ENCODE results near the gene CMTM4.
"Not testable (repeated sequence)": the region's sequence is repeated elsewhere in the genome, so short reads cannot be mapped to it uniquely, and the experiment has no call there.

The CMTM4 gene

DNA sequence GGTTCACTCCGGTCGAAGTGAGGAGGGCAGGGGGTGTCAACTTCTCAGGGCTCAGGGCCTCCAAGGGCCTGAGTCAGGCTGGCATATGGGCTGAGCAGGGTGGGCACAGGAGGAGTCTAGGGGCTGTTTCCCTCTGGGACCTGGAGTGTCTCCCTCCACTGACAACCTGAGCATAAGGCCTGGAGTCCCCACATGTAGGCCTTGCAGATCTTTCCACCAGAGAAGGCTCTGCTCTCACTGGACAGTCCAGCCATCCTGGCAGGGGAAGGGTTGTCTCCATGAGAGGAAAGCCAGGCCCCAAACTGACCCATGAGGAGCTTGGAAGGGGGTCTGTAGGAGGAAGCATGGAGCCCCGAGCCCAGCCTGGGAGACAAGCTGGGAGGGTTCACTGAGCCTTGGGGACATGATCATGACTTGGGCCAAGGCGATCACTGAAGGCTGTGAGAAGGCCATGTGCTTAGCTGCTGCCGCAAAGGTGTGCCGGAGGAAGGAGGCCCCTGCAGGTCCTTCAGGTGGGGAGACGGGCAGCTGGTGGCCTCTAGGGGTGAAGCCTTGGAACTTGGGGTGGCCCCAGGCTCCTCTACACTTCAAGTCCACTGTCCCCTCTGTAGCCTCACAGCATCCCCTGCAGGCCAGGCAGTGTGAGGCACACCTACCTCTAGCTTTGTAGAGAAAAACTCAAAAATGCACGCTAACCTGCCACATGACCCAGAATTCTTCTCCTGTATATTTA lies 107.4 kb downstream of the CMTM4 start:
- no peak for DNase-seq

DNA sequence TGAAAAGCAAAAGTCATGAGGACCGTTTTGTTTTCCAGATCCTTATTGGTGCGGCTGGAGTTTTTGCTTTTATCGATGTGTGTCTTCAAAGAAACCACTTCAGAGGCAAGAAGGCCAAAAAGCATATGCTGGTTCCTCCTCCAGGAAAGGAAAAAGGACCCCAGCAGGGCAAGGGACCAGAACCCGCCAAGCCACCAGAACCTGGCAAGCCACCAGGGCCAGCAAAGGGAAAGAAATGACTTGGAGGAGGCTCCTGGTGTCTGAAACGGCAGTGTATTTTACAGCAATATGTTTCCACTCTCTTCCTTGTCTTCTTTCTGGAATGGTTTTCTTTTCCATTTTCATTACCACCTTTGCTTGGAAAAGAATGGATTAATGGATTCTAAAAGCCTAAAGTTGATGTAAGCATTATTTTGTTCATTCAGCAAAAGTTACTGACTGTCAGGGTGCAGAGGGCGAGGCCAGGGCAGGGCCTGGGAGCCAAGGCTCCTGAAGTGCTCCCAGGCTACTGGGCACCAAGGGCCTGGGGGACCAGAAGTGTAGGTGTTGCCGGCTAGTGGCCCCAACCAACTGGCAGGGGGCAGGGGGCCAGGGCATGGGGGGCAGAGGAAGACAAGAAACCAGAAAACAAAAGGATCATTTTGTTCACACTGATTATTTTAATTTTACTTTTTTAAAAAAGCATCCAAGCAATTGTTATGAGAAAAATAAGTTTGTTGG lies 108.5 kb downstream of the CMTM4 start:
- no peak for DNase-seq

DNA sequence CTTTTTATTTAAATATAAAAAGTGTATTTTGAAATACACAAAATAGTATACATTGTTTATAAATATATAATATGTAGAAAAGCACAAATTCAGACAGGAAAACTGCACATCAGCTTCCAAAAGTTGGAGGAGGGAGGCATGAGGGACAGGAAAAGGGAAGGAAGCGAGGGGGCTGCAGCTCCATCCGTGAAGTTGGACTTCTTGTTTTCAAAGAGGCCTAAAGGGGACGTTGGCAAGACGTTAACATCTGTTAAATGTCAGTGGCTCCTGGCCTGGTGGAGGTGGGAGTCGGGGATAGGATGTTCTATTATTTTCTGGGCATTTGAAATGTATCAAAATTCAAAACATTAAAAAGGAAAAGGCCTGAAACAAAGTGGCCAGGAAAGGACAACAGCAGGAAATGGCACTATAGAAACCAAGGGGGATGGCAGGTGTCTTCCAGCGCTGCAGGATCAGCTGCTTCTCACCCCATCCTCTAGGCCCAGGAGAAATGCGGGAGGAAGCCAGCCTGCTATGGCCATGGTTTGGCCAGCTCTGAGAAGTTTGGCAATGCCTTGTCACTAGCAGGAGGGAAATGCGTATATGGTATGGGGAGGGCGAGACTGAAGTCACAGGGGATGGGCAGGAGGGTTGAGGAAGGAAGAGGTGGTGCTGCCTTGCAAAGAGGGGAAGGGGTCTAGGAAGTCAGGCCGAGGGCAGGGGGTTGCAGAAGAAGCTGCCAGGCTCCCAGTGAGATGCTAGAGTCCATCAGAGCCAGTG lies 110.9 kb downstream of the CMTM4 start:
- no peak for DNase-seq

DNA sequence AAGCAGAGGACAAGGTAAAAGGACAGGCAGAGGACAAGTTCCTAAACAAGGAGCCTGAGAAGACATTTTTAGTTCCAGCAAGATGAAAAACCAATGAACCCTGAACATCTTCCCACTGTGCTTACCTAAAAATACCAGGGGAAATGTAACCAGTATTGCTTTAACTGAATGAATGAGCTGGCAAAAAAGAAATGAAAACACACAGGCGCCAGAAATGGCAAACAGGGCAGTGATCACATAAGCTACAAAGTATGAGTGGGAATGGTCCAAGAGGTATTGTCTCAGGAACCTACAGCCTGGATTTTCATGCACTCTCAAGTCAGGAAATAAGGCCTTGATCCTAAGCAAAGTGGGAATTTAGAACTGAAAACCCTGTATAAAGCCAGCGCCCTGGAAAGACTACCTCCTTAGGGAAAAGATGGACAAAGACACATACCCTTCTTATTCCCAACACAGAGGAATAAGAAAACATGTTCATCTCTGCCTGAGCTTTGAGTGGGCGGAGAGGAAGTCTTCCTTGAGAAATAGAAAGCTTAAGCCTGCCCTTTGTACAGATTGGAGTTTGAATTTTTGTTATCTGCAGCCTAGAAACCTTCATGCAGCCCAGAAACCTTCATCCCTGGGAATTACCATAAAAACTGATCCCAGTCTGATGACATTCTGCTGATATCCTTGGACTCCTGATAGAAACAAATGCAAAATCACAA lies 115.1 kb downstream of the CMTM4 start:
- DNase-seq, result no peak

DNA sequence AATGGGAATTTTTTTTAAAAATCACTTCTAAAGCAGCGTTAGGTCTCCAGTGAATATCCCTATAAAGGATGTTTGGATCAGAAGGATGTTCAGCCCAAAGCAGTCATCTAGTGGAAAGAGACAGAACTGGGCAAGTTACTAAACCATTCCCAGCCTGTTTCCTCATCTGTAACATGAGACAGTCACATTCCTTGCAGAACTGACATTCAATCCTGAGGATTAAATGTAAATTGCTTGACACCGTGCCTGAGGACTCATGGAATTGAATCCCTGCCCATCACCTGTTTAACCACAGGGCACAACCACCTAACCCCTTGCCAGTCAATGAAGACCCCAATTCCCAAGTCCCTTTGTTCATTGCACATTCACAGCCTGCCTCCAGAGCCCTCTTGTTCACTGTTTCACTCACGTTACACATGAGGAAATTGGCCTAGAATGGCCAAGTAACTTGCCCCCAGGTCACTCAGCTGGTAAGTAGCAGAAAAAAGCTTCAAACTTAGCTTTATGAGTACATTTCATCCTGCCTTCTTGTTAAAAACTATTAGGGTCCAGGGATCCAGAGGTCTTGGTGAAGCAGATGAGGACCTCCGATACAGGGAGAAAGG lies 115.8 kb downstream of the CMTM4 start:
- peak; percentile 77 for DNase-seq

DNA sequence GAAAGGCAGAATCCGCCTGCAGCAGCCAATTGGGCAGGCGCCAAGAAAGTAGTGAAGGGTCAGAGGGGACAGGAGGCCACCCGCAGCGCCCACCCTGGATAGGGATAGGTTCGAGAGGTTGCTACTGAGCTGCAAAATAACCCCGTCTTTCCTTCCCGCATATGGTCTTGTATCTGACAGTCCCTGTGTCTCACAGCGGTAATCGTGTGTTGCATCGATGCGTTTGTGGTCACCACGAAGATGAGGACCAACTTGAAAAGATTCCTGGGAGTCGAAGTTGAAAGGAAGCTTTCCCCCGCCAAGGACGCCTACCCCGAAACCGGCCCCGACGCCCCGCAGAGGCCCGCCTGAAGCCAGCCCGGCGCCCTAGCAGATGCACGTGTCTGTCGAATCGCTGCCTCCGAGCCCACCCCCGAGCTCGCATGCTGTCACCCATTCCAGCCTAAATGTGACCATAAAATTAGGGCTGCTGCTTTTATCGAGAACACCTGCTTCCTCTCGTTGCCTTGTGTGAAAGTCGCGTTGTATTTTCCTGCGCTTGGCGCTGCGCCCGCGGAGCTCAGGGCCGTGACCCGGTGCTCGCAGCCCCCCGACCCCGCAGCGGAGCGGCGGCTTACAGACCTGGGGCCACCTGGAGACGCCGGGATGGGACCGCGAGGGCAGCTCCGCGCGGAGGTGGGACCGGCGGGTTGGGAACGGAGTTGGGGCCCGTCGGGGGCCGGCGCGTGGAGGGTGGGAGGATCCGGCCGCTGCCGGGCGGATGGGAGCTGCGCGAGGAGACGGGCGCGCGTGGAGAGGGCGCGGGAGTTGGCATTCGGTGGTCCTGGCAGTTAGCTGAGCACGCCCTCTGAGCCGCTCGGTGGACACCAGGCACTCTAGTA lies 117.7 kb downstream of the CMTM4 start, which contains the start of gene CMTM2:
Gene CMTM2, plus strand, starts transcription at position 813 of the 881 bp plus-strand sequence. CDS start 145 bp downstream, outside the sequence.
- DNase-seq, result no peak

DNA sequence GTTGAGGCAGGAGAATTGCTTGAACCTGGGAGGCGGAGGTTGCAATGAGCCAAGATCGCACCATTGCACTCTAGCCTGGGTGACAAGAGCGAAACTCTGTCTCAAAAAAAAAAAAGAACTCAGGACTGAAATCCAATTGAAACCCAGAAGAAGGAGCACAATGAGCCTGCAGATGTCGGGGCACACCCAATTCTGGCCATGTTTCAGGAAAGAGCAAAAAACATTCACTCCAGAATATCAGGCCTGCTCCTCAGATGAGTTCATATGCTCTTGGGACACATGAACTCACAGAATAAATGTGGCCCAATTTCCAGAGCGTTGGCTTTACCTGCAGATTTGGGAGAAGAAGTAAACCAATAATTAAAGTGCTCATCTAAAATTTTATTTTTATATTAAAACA lies 120.2 kb downstream of the CMTM4 start:
- DNase-seq, result no peak

DNA sequence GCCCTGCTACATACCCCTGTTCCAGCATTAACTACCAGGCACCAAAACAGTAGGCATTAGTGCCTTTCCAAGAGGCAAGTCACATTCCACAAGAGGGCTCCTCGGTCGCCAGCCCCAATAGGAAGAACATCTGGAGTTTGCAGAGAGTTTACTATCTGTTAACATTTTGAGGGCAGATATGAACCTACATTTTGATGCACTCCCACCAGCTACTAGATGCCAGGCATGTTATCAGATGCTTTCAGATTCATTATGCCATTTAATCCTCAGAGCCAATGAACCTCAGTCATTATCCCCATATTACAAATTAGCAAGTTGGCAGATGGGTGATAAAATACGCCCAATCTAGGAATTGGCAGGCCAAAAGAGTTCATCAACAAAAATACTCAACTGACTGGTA lies 121.5 kb downstream of the CMTM4 start:
- no peak for DNase-seq

DNA sequence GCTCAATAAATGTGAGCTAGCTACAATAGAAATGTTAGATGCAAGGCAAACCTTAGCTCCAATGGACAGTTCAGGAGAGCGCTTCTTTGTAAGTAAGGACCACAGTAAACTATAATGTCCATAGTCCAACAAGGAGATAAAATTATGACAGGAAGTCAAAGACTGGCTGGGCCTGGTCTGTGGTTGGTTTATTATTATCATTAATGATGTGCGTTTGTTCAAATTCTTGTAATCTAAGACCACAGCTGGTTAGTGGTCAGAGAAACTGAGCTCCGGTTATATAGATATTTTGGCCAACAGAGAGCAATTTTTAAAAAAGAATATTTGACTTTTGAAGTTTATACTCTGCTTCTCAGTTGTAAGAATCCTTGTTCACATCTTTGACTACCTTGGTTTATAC lies 122.0 kb downstream of the CMTM4 start:
- no peak for DNase-seq

DNA sequence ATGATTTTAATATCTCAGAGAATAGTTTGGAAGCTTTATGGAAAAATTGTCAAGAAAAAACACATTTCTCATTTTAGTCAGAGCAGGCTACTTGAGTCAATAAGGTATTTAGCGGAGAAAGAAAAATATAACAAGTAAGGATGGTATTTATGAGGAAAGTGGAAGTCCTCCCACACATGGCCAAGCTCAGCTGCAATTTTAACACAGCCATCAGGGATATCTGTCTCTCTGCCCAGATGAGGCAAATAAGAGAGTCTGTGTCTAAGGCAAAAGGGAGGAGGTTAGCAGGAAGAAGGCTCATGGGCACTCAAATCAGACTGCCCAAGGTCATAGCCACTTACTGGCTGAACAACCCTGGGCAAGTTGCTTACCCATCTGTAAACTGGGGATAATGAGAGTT lies 122.5 kb downstream of the CMTM4 start:
- no peak for DNase-seq

DNA sequence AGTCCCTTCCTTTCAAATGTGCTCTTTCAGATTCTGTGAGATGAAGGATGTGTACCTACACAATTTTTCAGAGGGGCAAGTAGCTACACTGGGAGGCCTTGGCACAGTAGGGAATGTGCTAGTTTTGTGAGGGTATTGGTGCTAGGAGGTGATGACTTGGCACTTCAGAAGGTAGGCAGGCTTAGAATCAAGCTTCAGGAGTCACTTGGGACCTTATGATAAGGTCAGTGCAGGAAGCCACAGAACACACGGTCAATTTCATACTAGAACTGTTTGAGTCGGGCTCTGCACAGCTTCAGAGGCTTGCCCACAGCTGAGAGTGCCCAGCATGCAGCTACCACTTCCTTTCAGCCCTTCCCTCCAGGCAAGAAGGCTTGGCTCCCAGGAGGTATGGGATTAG lies 124.2 kb downstream of the CMTM4 start:
- no peak for DNase-seq

DNA sequence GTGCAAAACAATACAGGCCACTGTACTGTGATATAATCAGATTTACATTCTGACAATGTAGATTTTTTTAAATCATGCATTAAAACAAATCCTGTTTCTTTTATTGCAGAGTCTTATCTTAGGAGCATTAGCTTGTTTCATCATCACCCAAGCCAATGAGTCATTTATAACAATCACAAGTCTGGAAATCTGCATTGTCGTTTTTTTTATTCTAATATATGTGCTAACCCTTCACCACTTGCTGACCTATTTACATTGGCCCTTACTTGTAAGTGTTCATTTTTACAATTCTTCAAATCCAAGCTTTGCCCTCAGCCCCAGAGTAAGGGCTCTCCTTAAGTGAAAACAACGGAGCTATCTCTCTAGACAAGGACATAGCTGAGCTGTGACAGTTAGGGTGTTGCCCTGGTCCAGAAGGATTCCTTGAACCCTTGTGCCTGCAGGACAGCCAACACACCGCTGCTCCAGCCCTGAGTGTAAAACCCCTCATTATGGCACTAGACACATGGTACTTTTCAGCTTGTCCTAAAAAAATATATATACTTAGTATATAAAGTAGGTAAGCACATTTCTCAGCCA lies 126.6 kb downstream of the CMTM4 start:
- DNase-seq, result peak; percentile 54

DNA sequence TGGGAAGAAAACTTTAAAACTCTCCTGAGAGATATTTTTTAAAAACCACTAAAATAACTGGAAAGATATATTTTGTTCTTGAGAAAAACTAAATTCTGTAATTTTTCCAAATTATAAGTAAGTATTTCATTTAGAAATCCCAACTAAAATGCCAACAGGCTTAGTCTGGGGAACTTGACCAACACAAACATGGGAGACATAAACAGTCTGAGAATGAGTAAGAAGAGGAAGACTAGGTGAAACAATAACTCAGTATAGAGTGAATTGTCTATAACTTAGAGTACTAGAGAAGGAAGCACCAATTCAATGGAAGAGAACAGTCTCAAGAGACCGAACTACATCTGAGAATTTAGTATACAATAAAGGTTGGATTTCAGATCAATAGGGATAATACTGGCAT lies 127.4 kb downstream of the CMTM4 start:
- DNase-seq, result peak; percentile 51

DNA sequence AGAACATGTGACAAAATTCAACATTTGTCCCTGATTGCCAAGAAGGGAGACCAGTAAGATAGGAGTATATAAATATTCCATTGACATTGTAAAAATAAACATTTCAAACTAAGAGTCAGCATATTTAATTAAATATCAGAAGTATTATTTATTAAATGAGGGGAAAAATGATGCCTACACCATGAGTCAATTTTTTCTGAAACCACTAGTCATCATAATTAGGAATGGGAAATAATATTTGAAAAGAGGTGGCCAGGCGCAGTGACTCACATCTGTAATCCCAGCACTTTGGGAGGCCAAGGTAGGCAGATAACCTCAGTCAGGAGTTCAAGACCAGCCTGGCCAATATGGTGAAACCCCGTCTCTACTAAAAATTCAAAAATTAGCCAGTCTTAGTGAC lies 128.2 kb downstream of the CMTM4 start:
- DNase-seq, result peak; percentile 46

DNA sequence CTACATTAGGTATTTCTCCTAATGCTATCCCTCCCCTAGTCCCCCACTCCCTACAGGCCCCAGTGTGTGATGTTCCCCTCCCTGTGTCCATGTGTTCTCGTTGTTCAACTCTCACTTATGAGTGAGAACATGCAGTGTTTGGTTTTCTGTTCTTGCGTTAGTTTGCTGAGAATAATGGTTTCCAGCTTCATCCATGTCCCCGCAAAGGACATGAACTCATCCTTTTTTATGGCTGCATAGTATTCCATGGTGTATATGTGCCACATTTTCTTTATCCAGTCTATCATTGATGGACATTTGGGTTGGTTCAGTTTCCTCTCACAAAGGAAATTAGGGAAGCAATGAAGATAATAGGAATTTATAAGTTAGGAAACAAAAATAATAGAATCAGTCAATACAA lies 129.3 kb downstream of the CMTM4 start:
- DNase-seq, result not testable (repeated sequence)

DNA sequence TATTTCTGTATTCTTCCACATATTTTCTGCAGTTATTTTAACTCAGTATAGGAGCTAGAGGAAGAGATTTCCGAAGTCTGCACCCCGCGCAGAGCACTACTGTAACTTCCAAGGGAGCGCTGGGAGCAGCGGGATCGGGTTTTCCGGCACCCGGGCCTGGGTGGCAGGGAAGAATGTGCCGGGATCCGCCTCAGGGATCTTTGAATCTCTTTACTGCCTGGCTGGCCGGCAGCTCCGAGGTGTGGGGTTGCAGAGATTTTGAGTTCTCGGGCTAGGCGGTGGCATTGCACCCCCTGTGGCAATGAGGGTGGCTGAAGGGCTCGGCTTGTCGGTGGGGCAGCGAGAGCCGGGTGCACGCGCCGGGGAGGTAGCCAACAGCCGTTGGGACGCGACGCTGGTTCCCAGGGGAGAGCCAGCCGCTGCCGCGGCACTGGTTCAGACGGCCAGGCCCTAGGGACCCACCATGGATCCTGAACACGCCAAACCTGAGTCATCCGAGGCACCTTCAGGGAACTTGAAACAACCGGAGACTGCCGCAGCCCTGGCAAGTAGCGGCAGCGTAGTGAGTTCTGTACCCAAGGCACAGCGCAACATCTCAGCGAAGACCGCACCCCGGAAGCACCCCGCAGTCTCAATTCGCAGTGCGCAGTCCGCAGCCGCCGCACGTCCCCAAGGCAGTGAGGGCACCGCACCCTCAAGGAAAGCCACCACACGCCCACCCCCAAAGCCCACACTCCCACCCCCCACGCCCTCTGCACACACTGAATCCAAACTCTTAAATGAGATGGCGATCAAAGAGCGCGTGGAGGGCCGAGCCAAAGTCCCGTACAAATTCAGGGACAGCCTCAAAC lies 130.3 kb downstream of the CMTM4 start, which contains the start of gene CMTM1:
Gene CMTM1, plus strand, starts transcription at position 389 of the 851 bp plus-strand sequence. Its CDS starts 75 bp downstream, at position 464.
- DNase-seq, result no peak

All from fibroblast of skin of right biceps (primary cell).